Middle frontal gyrus (tissue), 1 donor: ENCODE measurements around the gene RNPS1.
"Not testable (repeated sequence)": the region's sequence is repeated elsewhere in the genome, so short reads cannot be mapped to it uniquely, and the experiment has no call there.

ENCODE experiments used
- DNase-seq: peaks from one replicate; pipeline ENCODE4 v3.0.0-alpha.2; 2015; ENCODE audit warnings: low spot score; ENCODE audit errors: extremely low spot score

Gene RNPS1

GRCh38 chr16:2282866-2283555 is 15.1 kb upstream of the RNPS1 start:
- DNase-seq, result no peak

DNA sequence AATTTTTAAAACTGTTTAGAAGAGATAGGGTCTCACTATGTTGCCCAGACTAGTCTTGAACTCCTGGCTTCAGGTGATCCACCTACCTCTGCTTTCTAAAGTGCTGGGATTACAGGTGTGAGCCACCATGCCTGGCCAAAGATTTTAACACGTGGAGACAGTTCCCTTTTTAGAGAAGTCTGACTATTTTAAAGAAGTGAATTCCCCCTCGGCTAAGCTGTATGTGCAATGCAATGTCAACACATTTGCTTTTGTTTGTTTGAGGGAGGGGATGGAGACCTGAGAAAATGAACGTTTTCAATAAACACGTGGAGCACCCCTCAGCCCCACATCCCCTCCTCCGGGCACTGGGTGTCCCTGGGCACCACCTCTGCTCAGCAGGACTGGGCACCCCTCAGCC is 14.3 kb upstream of the RNPS1 start:
- DNase-seq, result no peak

GRCh38 chr16:2280981-2281542 is 13.1 kb upstream of the RNPS1 start:
- DNase-seq, result no peak

GRCh38 chr16:2280461-2280860 is 12.5 kb upstream of the RNPS1 start:
- DNase-seq, result no peak

DNA sequence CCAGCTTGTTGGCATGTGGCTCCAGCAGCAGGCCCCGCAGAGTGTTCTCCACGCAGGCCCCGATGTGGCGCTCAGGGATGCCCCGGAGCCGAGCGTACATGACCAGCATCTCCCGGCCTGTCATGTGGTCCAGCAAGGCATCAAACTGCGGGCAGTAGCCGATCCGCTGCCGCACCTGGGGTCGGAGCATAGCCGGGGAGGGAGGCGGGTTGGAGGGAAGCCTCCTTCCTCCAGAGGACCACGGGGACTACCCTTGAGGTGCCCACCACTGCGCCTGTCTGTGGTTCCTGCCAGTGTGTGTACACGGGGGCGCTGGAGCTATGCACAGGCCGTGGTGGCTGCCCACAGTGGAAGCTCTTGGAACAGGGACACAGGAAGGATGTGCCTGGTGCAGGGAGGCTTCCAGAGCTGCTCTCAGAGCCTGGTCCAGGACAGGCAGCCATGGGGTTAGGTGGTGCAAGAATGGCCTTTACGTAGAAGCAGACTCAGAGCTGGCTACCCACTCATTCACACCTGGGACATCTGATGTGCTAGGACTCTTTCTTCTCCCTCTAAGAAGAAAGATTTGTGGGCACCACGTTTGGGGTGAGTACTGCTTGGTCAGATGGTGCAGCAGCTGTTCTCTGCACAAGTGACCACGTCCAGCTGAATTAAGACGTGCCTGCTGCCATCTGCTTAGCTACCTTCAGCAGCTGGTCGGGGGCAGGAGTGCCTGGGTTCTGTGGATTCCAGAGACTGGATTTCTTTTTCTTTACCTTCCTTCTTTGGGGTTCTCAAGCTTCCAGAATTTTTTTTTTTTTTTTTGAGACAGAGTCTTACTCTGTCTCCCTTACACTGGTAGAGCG is 11.3 kb upstream of the RNPS1 start:
- DNase-seq, result no peak

GRCh38 chr16:2278272-2278608 is 10.3 kb upstream of the RNPS1 start:
- no peak for DNase-seq

DNA sequence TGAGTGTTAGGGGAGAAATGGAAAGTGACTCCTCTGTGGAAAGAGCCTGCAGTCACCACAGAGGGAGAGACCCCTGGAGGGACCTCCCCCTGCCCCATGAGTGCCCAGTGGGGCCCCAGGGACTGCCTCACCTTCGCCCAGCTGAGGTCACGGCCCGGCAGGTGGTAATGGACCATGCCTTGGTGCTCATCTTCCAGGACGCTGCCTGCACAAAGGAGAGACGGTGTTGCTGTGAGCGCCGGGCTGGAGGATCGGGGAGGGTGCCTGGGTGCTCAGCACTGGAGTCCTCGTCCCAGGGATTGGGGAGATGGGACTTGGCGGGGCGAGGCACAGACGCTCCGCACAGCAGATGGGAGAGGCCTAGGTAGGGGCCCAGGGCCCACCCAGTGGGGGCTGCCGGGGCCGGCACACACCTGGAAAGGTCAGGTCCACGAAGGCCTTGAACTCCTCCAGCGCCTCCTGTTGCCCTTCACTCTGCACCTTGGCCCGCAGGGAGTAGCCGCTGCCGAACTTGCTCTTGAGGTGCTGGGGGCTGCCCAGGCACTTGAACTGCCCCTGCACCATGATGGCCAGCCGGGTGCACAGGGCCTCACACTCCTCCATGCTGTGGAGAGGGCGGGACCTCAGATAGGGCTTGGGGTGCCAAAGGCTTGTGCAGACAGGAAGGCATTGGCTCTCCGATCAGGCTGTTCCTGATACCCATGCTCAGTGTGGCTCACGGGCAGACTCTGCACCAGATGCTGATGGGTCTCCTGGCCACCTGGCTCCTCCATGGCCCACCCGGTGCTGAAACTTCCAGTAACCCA is 9.7 kb upstream of the RNPS1 start:
- DNase-seq, result no peak

GRCh38 chr16:2276368-2277195 is 8.7 kb upstream of the RNPS1 start:
- DNase-seq, result no peak

DNA sequence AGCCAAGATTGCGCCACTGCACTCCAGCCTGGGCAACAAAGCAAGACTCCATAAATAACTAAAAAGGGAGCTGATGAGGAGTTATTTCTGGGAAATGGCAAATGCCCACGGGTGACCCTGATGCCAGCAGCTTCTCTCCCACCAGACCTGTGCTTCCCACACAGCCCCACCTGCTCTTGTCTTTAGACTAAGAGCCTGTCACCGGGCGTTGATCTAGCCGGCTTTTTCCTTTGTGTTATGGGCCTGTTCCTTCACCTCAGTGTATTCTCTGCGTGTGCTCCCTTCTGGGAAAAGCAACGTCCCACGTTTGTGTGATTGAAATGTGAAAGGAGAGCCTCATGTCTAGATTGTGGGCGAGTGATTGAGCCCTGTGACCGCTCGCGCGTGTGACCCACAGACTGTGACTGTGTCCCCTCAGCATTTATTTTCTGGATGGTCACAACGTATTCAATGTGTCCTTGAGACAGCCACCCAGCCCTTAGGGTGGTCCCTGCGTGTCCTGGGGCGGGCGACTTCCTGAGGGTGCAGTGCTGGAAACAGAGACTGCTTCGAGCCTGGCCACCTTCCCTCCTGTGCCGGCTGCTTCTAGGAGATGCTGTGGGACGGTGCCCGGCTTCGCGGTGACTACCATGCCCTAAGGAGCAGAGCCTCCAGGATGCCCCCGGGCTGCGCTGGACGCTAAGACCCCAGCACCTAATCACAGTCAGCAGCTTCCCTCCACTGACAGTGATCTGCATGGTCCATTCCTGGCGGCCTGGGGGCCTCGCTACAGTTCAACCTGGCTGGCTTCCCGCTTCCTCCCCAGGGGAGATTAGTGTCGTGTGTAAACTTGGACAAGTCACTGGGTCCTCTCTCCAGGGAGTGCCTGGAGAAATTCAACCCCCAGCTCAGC is 7.8 kb upstream of the RNPS1 start:
- no peak for DNase-seq

GRCh38 chr16:2273931-2274330 is 6.0 kb upstream of the RNPS1 start:
- no peak for DNase-seq

GRCh38 chr16:2273484-2273883 is 5.6 kb upstream of the RNPS1 start:
- DNase-seq, result no peak

GRCh38 chr16:2271848-2272461 is 4.0 kb upstream of the RNPS1 start:
- no peak for DNase-seq

DNA sequence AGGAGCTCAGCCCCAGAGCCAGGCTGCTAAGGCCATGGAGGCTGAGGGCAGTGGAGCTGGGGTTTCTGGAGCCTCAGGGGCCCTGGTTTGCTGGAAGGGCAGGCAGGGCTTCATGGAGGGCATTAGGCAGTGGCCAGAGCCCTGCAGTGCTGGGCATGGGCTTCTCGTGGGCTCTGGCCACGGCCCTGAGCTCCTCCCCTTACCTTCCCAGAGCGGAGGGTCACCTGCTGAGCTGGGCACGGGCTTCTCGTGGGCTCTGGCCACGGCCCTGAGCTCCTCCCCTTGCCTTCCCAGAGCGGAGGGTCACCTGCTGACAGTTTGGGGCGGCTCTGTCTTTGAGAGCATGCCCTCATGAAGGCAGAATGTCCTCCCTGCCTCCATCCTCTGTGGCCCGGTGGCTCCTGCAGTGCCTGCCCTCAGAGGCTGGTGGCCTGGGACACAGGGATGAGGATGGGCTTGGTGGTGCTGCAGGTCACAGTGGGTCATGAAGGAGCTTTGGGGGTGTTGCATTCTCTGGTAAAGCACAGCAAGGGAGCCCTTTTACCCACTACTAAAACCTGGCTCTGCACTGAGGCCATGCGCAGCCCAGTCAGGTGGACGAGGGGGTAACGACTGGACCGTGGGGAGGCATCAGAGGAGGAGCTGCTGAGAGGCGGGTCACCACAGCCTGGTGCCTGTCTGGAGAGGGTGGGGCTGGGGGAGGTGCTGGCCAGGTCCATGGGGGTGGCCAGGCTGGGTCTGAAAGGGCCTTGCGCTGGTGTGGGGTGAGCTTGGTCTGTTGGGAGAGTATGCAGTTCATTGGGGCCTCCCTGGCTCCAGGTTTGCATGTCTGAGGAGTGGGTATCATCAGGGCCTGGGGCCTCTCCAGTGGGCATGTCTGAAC is 2.9 kb upstream of the RNPS1 start:
- DNase-seq, result no peak

GRCh38 chr16:2270070-2270462 is 2.1 kb upstream of the RNPS1 start:
- no peak for DNase-seq

- not testable (repeated sequence) for DNase-seq
Observed at GRCh38 chr16:2267505-2267912, 417 bp downstream of the RNPS1 start.

GRCh38 chr16:2266887-2267286 is 1.0 kb downstream of the RNPS1 start:
- not testable (repeated sequence) for DNase-seq

DNA sequence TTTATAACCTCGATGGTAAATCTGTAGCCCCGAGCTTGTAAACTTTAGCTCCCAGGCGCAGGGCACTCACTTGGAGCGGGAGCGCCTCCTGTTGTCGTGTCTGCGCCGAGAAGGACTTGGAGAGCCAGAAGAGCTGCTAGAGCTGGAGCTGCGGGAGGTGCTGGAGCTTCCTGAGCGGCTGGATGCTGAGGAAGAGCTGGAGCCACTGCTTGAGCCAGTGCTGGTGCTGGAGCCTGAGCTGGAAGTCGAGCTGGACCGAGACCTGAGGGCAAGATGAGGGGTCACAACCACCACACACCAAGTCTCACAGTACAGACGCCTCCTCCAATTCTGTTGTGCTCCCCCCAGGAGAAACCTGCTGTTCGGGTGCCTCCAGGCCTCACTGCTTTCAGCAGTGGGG is 4.9 kb downstream of the RNPS1 start:
- not testable (repeated sequence) for DNase-seq

DNA sequence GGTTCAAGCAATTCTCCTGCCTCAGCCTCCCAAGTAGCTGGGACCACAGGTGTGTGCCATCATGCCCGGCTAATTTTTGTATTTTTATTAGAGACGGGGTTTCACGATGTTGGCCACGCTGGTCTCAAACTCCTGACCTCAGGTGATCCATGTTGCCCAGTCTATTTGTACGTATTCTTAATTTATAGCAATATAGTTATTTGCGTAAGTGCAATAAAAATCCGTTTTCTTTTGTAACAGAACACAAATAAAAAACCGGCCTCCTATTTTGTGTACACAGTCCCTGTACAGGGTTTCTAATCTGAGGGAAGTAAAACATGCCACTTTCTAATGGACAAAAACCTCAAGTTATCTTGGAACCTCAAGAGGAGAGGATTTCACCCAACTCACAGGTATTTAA is 7.7 kb downstream of the RNPS1 start:
- DNase-seq, result no peak
